Spinal cord (tissue), 10 donors: ENCODE data around the gene STH. TPM values are rescaled to one million over a fixed set of nuclear protein-coding genes. Genes with fewer than 3 reads are reported as not detected.
"Not testable (repeated sequence)": the region's sequence is repeated elsewhere in the genome, so short reads cannot be mapped to it uniquely, and the experiment has no call there.

Experiments
- DNase-seq, 6 donors: peaks; one replicate each; pipeline versions ENCODE4 v3.0.0 to v3.0.0-alpha.2; 2013 to 2015; ENCODE audit warnings: low spot score in 6 of 6, low read depth in 4 of 6
- H3K27ac ChIP-seq: one replicate; pipeline ENCODE4 v1.5.1; 2013; ENCODE audit warnings: low read depth, low read length, control low read depth
- H3K27me3 ChIP-seq: one replicate; pipeline ENCODE4 v1.6.1; 2013; ENCODE audit warnings: low read length; ENCODE audit not compliant: control insufficient read depth, insufficient read depth
- H3K36me3 ChIP-seq: one replicate; pipeline ENCODE4 v1.6.1; 2013; ENCODE audit warnings: low read length; ENCODE audit not compliant: control insufficient read depth, insufficient read depth
- H3K4me1 ChIP-seq: one replicate; pipeline ENCODE4 v1.6.1; 2013; ENCODE audit warnings: low read length; ENCODE audit not compliant: control insufficient read depth, insufficient read depth
- H3K4me3 ChIP-seq: one replicate; pipeline ENCODE4 v1.5.1; 2013; ENCODE audit warnings: low read depth, low read length, control low read depth
- H3K9me3 ChIP-seq: one replicate; pipeline ENCODE4 v1.6.1; 2013; ENCODE audit warnings: low read length; ENCODE audit not compliant: control insufficient read depth, insufficient read depth
- WGBS: methylation state at CpG from one replicate; pipeline ENCODE4 v1.1.5; 2013; ENCODE audit warnings: missing lambda C conversion rate; ENCODE audit not compliant: insufficient coverage; 5-methylcytosine and 5-hydroxymethylcytosine counted together
- polyA plus RNA-seq, 2 donors: library from polyadenylated mRNA; unstranded; fragments of 120-200 nt; gene quantifications; one replicate each; pipeline ENCODE4 v1.2.1, GENCODE V29; 2013; ENCODE audit not compliant: insufficient read length in 2 of 2
- total RNA-seq, 2 donors: library from RNA; depleted of rRNA in 1 of 2; stranded (reverse); fragments of 120-200 nt in 1 of 2; fragments of >200 nt in 1 of 2; gene quantifications; one replicate each; pipeline versions ENCODE4 v1.2.3 to v1.2.4, GENCODE V29; 2013 to 2014
- donor health status: healthy.

The STH gene
- total and polyA plus RNA-seq, 4 donors = 0.66 to 3.1 (median 2.4) TPM; not detected in 1

DNA sequence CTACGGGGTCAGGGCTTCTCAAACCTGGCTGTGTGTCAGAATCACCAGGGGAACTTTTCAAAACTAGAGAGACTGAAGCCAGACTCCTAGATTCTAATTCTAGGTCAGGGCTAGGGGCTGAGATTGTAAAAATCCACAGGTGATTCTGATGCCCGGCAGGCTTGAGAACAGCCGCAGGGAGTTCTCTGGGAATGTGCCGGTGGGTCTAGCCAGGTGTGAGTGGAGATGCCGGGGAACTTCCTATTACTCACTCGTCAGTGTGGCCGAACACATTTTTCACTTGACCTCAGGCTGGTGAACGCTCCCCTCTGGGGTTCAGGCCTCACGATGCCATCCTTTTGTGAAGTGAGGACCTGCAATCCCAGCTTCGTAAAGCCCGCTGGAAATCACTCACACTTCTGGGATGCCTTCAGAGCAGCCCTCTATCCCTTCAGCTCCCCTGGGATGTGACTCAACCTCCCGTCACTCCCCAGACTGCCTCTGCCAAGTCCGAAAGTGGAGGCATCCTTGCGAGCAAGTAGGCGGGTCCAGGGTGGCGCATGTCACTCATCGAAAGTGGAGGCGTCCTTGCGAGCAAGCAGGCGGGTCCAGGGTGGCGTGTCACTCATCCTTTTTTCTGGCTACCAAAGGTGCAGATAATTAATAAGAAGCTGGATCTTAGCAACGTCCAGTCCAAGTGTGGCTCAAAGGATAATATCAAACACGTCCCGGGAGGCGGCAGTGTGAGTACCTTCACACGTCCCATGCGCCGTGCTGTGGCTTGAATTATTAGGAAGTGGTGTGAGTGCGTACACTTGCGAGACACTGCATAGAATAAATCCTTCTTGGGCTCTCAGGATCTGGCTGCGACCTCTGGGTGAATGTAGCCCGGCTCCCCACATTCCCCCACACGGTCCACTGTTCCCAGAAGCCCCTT lies 10.9 kb downstream of the STH start:
- peaks cover 49% of the 10 kb centered on the region for H3K36me3 ChIP-seq
- no peak overlapping the region for H3K4me3 ChIP-seq
- 86% methylated on average over 23 of the region's 33 CpGs for WGBS
- no peak for DNase-seq
- no peaks in the 10 kb centered on the region for H3K27me3 ChIP-seq
- peaks cover 19% of the 10 kb centered on the region for H3K4me1 ChIP-seq
- no peak overlapping the region for H3K27ac ChIP-seq
- no peaks in the 10 kb centered on the region for H3K9me3 ChIP-seq

DNA sequence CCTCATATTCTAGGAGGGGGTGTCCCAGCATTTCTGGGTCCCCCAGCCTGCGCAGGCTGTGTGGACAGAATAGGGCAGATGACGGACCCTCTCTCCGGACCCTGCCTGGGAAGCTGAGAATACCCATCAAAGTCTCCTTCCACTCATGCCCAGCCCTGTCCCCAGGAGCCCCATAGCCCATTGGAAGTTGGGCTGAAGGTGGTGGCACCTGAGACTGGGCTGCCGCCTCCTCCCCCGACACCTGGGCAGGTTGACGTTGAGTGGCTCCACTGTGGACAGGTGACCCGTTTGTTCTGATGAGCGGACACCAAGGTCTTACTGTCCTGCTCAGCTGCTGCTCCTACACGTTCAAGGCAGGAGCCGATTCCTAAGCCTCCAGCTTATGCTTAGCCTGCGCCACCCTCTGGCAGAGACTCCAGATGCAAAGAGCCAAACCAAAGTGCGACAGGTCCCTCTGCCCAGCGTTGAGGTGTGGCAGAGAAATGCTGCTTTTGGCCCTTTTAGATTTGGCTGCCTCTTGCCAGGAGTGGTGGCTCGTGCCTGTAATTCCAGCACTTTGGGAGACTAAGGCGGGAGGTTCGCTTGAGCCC lies 11.6 kb downstream of the STH start:
- Histone ChIP-seq H3K36me3 (peaks cover 49% of the 10 kb centered on the region), H3K27ac (no peak overlapping the region), H3K9me3 (no peaks in the 10 kb centered on the region), H3K27me3 (no peaks in the 10 kb centered on the region), H3K4me1 (peaks cover 19% of the 10 kb centered on the region), H3K4me3 (no peak overlapping the region)
- no peak for DNase-seq
- WGBS = 77% methylated on average over 13 of the region's 16 CpGs

DNA sequence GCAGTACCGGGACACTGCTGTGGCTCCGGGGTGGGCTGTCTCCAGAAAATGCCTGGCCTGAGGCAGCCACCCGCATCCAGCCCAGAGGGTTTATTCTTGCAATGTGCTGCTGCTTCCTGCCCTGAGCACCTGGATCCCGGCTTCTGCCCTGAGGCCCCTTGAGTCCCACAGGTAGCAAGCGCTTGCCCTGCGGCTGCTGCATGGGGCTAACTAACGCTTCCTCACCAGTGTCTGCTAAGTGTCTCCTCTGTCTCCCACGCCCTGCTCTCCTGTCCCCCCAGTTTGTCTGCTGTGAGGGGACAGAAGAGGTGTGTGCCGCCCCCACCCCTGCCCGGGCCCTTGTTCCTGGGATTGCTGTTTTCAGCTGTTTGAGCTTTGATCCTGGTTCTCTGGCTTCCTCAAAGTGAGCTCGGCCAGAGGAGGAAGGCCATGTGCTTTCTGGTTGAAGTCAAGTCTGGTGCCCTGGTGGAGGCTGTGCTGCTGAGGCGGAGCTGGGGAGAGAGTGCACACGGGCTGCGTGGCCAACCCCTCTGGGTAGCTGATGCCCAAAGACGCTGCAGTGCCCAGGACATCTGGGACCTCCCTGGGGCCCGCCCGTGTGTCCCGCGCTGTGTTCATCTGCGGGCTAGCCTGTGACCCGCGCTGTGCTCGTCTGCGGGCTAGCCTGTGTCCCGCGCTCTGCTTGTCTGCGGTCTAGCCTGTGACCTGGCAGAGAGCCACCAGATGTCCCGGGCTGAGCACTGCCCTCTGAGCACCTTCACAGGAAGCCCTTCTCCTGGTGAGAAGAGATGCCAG lies 12.9 kb downstream of the STH start:
- Histone ChIP-seq H3K36me3 (peaks cover 44% of the 10 kb centered on the region), H3K4me3 (no peak overlapping the region), H3K27ac (no peak overlapping the region), H3K4me1 (peaks cover 19% of the 10 kb centered on the region), H3K9me3 (no peaks in the 10 kb centered on the region), H3K27me3 (no peaks in the 10 kb centered on the region)
- no peak for DNase-seq
- 93% methylated on average over 28 of the region's 28 CpGs for WGBS

DNA sequence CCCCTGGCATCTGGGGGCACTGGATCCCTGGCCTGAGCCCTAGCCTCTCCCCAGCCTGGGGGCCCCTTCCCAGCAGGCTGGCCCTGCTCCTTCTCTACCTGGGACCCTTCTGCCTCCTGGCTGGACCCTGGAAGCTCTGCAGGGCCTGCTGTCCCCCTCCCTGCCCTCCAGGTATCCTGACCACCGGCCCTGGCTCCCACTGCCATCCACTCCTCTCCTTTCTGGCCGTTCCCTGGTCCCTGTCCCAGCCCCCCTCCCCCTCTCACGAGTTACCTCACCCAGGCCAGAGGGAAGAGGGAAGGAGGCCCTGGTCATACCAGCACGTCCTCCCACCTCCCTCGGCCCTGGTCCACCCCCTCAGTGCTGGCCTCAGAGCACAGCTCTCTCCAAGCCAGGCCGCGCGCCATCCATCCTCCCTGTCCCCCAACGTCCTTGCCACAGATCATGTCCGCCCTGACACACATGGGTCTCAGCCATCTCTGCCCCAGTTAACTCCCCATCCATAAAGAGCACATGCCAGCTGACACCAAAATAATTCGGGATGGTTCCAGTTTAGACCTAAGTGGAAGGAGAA lies 13.5 kb downstream of the STH start:
- no peak overlapping the region for H3K27ac ChIP-seq
- H3K36me3 ChIP-seq = peaks cover 44% of the 10 kb centered on the region
- no peaks in the 10 kb centered on the region for H3K9me3 ChIP-seq
- 77% methylated on average over 10 of the region's 11 CpGs for WGBS
- H3K27me3 ChIP-seq = no peaks in the 10 kb centered on the region
- H3K4me3 ChIP-seq = no peak overlapping the region
- DNase-seq = no peak
- peaks cover 19% of the 10 kb centered on the region for H3K4me1 ChIP-seq

DNA sequence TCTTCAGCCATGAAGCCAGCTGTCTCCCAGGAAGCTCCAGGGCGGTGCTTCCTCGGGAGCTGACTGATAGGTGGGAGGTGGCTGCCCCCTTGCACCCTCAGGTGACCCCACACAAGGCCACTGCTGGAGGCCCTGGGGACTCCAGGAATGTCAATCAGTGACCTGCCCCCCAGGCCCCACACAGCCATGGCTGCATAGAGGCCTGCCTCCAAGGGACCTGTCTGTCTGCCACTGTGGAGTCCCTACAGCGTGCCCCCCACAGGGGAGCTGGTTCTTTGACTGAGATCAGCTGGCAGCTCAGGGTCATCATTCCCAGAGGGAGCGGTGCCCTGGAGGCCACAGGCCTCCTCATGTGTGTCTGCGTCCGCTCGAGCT lies 14.1 kb downstream of the STH start:
- no peak for DNase-seq
- 72% methylated on average over 7 of the region's 7 CpGs for WGBS
- H3K9me3 ChIP-seq = no peaks in the 10 kb centered on the region
- H3K4me3 ChIP-seq = no peak overlapping the region
- no peaks in the 10 kb centered on the region for H3K27me3 ChIP-seq
- H3K36me3 ChIP-seq = peaks cover 44% of the 10 kb centered on the region
- no peak overlapping the region for H3K27ac ChIP-seq
- H3K4me1 ChIP-seq = peaks cover 19% of the 10 kb centered on the region

DNA sequence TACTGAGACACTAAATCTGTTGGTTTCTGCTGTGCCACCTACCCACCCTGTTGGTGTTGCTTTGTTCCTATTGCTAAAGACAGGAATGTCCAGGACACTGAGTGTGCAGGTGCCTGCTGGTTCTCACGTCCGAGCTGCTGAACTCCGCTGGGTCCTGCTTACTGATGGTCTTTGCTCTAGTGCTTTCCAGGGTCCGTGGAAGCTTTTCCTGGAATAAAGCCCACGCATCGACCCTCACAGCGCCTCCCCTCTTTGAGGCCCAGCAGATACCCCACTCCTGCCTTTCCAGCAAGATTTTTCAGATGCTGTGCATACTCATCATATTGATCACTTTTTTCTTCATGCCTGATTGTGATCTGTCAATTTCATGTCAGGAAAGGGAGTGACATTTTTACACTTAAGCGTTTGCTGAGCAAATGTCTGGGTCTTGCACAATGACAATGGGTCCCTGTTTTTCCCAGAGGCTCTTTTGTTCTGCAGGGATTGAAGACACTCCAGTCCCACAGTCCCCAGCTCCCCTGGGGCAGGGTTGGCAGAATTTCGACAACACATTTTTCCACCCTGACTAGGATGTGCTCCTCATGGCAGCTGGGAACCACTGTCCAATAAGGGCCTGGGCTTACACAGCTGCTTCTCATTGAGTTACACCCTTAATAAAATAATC lies 14.6 kb downstream of the STH start:
- peaks cover 19% of the 10 kb centered on the region for H3K4me1 ChIP-seq
- DNase-seq = peak in 1 of 6 donors; percentile 40
- H3K4me3 ChIP-seq = no peak overlapping the region
- H3K9me3 ChIP-seq = no peaks in the 10 kb centered on the region
- H3K27ac ChIP-seq = no peak overlapping the region
- H3K27me3 ChIP-seq = no peaks in the 10 kb centered on the region
- H3K36me3 ChIP-seq = peaks cover 45% of the 10 kb centered on the region
- 31% methylated on average over 9 of the region's 9 CpGs for WGBS

DNA sequence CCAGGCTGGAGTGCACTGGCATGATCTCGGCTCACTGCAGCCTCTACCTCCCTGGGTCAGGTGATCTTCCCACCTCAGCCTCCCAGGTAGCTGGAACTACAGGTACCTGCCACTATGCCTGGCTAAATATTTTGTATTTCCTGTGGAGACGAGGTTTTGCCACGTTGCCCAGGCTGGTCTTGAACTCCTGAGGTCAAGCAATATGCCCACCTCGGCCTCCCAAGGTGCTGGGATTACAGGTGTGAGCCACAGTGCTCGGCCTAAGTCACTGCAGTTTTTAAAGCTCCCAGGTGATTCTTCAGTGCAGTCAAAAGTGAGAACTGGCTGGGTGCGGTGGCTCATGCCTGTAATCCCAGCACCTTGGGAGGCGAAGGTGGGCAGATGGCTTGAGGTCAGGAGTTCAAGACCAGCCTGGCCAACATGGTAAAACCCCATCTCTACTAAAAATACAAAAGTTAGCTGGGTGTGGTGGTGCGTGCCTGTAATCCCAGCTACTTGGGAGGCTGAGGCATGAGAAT lies 20.4 kb downstream of the STH start:
- not testable (repeated sequence) for H3K4me3 ChIP-seq, DNase-seq, H3K27ac ChIP-seq, H3K4me1 ChIP-seq, H3K27me3 ChIP-seq, H3K9me3 ChIP-seq
- H3K36me3 ChIP-seq = peaks cover 42% of the 10 kb centered on the region
- 91% methylated on average over 4 of the region's 8 CpGs for WGBS

DNA sequence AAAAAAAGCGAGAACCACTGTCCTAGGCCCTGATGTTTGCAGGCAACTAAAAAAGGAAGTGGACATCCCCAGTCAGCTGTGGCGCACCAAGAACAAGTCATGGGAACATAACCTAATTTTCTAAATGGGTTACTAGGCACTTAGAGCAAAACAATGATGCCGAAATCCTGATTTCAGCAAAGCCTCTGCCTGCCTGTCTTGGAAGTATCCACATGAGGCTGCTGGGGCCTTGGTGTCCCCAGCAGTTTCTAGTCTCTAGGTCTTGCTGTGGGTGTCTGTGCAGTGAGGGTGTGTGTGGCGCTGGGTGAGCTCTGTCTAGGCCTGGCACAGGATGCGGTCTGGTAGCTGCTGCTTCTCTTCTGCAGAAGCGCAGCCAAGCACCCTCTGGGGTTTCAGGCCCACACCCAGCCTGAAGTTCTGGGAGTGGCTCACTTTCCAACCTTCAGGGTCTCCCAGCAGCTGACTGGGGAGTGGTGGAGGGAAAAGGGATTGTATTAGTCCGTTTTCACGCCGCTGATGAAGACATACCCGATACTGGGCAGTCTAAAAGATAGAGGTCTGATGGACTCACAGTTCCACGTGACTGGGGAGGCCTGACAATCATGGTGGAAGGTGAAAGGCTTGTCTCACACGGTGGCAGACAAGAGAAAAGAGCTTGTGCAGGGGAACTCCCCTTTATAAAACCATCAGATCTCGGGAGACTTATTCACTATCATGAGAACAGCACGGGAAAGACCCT lies 21.1 kb downstream of the STH start:
- DNase-seq = no peak
- 96% methylated on average over 5 of the region's 14 CpGs for WGBS
- H3K36me3 ChIP-seq = peaks cover 48% of the 10 kb centered on the region
- no peaks in the 10 kb centered on the region for H3K27me3 ChIP-seq
- no peak overlapping the region for H3K27ac ChIP-seq
- H3K4me3 ChIP-seq = no peak overlapping the region
- H3K9me3 ChIP-seq = no peaks in the 10 kb centered on the region
- H3K4me1 ChIP-seq = peaks cover 12% of the 10 kb centered on the region
